HUES6 (cell line): Measurements from ENCODE around the gene DNAJB13.
"Not testable (repeated sequence)": the region's sequence is repeated elsewhere in the genome, so short reads cannot be mapped to it uniquely, and the experiment has no call there.

ENCODE experiments used
- H3K27ac ChIP-seq: 2 replicates; pipeline ENCODE4 v1.7.0; 2013; ENCODE audit warnings: low read depth, mild to moderate bottlenecking, low read length, inconsistent platforms
- H3K27me3 ChIP-seq: 2 replicates; pipeline ENCODE4 v1.6.1; 2013; ENCODE audit warnings: low read length; ENCODE audit not compliant: control insufficient read depth, insufficient read depth
- H3K36me3 ChIP-seq: 2 replicates; pipeline ENCODE4 v1.6.1; 2013; ENCODE audit warnings: low read length; ENCODE audit not compliant: control insufficient read depth, insufficient read depth
- H3K4me1 ChIP-seq: 2 replicates; pipeline ENCODE4 v1.6.1; 2013; ENCODE audit warnings: low read length; ENCODE audit not compliant: control insufficient read depth, insufficient read depth
- H3K4me3 ChIP-seq: 2 replicates; pipeline ENCODE4 v1.5.1; 2013; ENCODE audit warnings: low read depth, low read length
- H3K9ac ChIP-seq: one replicate; pipeline ENCODE4 v1.6.1; 2013; ENCODE audit warnings: mild to moderate bottlenecking, low read length
- H3K9me3 ChIP-seq: 2 replicates; pipeline ENCODE4 v1.6.1; 2013; ENCODE audit warnings: low read depth, low read length; ENCODE audit not compliant: control insufficient read depth, insufficient read depth

The DNAJB13 gene

DNA sequence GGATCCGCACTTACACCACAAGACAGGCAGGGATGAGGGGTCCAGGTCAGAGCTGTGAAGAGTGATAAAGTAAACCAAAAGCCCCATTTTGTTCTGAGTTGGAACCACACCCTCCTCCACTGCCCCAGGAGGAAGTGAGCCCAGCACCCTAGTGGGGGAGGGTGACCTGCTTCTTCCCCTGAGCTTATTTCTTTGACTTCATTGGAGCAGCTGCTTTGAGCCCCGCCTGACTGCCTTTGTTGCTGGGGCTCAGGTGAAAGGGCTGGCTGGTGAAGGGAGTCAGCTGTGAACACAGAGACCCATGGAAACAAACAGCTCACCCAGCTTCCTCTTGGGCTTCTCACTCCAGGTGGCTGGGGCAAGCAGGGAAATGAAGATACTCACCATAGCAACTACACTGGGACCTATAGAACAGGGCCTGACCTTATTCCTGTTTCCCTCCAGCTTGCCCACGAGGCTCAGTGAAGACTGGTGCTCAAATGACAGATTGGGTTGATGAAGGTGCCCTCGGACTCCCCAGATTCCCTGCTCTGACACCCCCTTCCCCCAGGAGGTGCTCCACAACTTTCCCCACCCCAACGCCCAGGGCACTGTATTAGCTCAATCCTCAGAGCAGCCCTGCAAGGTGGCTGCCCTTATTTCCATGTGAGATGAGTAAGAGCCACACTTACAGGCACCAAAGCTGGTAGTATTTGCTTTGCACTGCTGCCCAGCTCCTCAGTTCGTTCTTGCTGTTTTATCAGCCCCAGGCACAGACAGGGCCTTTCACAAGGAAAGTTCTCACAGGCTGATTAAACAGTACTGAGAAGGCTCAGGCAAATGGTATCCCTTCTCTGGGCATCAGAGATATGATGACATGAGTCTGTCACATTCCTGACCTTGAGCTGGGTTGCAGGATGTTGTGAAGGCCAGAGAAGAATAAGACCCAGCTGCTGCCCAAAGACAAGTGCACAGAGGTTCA is 29.5 kb downstream of the DNAJB13 start:
- no peaks in the 10 kb centered on the region for H3K27me3 ChIP-seq
- H3K9ac ChIP-seq, result no peak overlapping the region
- H3K4me3 ChIP-seq, result no peak overlapping the region
- H3K27ac ChIP-seq, result no peak overlapping the region
- H3K9me3 ChIP-seq, result no peaks in the 10 kb centered on the region
- peaks cover 56% of the 10 kb centered on the region for H3K36me3 ChIP-seq
- peaks cover 30% of the 10 kb centered on the region for H3K4me1 ChIP-seq

DNA sequence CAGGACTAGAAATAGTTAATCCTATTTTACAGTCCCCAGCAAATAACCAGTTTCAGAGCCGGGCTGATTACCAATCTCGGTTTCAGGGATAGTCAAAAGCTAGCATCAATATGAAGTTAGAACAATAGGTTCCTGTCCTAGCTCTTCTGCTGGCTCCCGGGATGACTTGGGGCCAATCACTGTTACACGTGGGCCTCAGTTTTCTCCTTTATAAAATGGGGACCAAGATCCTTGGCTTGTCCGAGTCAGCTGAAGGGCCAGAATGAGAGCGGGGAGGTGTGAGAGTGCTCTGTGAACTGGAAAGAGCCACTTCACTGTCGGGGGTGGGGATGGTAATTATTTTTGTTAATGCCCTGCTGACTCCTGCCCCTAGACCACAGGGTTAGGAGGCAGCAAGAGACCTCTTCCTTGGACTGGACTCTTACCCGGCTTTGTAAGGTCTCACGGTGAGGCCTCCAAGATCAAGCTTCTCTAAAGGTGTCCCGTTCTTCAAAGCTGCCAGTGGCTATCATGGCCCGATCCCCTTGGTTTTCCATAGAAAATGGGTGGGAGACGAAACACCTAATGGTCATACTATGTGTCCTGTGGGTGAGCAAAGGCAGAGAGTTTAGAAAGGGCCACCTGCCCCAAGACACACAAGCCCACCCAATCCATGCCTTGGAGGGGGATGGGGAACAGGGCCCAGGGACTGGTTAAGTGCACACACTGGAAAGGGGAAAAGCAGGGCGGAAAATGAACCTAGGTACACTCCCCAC is 30.4 kb downstream of the DNAJB13 start:
- Histone ChIP-seq H3K9me3 (no peaks in the 10 kb centered on the region), H3K9ac (peak overlapping the region; percentile 87), H3K4me3 (peak overlapping the region; percentile 93), H3K4me1 (peaks cover 30% of the 10 kb centered on the region), H3K36me3 (peaks cover 47% of the 10 kb centered on the region), H3K27me3 (no peaks in the 10 kb centered on the region), H3K27ac (no peak overlapping the region)

DNA sequence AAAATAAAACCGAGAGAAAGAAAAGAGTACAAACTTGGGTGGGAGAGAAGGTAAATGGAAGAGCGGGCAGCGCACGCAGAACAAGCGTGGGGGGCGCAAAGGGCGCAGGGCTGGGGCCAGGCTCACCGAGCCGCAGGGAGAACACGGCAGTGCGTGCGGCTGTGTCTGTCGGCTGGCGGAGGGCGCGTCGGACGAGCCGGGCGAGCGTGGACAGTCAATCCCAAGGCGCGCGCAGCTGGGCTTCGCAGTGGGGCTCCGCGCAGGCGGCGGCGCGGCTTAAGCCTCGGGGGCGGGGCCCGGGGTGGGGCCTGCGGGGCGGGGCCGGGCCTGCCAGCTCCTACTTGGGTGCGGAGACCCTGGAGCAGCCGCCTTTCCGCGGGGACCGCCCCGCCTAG is 31.8 kb downstream of the DNAJB13 start, which contains the start of gene UCP2:
Gene UCP2 (minus strand): TSS at position 249 of the 395 bp plus-strand sequence. CDS start 4,465 bp downstream, outside the sequence.
- Histone ChIP-seq H3K36me3 (peaks cover 33% of the 10 kb centered on the region), H3K27ac (peak within 1 kb of the TSS; percentile 80; the same call in 1 of the 2 replicates), H3K27me3 (no peaks in the 10 kb centered on the region), H3K4me1 (peaks cover 30% of the 10 kb centered on the region), H3K4me3 (peak within 1 kb of the TSS; percentile 93), H3K9me3 (no peaks in the 10 kb centered on the region), H3K9ac (peak within 1 kb of the TSS; percentile 90)

DNA sequence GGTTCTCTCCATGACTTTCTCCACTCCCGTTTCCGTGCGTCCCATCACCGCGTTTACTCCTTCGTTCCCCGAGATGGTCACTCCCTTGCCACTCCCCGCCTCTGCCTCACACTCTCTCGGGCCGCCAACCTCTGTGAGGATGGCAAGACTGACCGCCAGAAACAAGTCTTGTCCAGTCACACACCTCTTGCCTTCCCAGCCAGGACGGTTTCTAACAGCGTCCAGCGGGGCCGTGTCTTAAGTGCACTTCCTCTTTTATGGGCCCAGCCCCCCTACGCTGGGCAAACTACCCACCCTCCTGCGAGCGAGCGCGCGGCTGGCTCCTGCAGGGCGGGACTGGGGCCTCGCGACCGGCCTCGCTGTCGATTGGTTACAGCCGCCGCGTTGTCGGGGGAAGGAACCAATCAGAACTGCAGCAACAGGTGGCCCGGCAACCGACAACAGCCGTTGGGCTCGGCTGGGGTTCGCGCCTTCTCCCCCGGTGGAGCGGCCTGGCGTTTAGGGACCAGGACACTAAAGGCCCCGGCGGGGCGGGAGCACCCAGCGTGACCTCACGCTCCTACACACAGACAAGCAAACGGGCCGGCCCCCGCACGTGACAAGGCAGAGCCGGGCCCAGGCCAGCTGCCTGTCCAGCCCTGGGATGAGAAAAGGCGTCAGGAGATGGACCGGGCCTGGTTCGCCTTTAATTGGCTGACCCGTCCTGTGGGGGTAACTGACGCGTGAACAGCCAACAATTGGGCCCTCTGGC is 32.3 kb downstream of the DNAJB13 start:
- peak overlapping the region; percentile 90 for H3K9ac ChIP-seq
- H3K9me3 ChIP-seq, result no peaks in the 10 kb centered on the region
- H3K4me1 ChIP-seq, result peaks cover 30% of the 10 kb centered on the region
- peak overlapping the region; percentile 17; the same call in 1 of the 2 replicates for H3K27ac ChIP-seq
- peaks cover 28% of the 10 kb centered on the region for H3K36me3 ChIP-seq
- no peaks in the 10 kb centered on the region for H3K27me3 ChIP-seq
- H3K4me3 ChIP-seq, result peak overlapping the region; percentile 93

DNA sequence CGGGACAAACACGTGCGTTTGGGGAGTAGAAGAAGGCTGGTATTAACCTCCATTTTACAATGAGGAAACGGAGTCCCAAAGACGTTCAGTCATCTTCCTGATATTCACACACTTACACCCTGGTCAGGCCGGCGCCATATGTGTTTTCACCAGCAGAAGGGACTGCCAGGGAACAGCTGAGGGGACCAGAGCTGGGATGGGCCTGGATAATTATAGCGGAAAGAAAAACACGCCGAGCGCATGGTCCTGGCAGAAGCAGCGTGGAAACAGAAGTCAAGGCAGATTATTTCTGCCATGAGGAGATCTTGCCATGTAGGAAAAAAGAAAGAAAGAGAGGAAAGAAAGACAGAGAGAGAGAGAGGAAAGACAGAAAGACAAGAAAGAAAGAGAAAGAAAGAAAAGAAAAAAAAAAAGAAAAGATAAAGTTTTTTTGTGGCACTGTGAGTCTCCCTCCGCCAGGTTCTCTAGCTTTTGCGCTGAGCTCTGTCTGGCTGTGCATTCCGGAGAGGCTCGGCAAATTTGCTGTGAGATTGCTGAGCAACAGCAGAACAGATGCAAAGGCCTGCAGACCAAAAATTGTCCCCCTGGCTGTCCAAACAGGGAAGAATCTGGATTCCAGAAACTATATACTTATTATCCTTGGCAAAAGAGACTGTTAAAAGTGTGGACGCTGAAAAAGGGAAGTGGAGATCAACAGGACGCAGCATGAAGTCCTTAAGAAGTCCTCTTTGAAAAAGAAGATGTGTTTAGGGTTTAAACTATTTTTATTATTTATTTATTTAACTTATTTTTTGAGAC is 33.1 kb downstream of the DNAJB13 start:
- peaks cover 20% of the 10 kb centered on the region for H3K36me3 ChIP-seq
- H3K9me3 ChIP-seq, result no peaks in the 10 kb centered on the region
- H3K27me3 ChIP-seq, result no peaks in the 10 kb centered on the region
- H3K27ac ChIP-seq, result no peak overlapping the region
- H3K4me1 ChIP-seq, result peaks cover 30% of the 10 kb centered on the region
- peak overlapping the region; percentile 93 for H3K4me3 ChIP-seq
- H3K9ac ChIP-seq, result peak overlapping the region; percentile 32

DNA sequence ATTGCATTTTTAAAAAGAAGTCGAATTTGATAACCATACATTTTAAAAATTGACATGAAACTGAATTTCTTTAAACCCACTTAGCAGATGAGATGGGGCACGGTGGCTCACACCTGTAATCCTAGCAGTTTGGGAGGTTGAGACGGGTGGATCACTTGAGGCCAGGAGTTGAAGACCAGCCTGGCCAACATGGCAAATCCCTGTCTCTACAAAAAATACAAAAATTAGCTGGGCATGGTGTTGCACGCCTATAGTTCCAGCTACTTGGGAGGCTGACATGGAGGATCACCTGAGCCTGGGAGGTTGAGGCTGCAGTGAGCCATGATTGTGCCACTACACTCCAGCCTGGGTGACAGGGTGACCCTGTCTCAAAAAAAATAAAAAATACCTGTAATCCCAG is 34.8 kb downstream of the DNAJB13 start:
- H3K4me3 ChIP-seq, H3K36me3 ChIP-seq, H3K9ac ChIP-seq, H3K9me3 ChIP-seq, H3K27ac ChIP-seq, H3K27me3 ChIP-seq: not testable (repeated sequence)
- peaks cover 21% of the 10 kb centered on the region for H3K4me1 ChIP-seq

DNA sequence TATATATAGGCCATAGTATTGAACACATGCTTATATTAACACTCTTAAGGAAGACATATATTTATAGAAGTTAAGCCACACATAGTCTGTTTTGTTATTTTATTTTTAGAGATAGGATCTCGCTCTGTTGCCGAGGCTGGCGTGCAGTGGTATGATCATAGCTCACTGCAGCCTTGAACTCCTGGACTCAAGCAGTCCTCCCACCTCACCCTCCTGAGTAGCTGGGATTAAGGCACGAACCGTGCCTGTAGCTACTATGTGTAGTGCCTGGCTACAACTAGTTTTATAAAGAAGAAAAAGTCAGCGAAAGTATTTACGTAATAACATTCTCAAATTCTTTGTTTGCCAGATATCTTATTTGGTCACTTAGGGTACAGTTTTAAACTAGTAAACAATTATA is 37.4 kb downstream of the DNAJB13 start:
- Histone ChIP-seq H3K9me3 (no peaks in the 10 kb centered on the region), H3K9ac (no peak overlapping the region), H3K4me1 (peaks cover 7% of the 10 kb centered on the region)

DNA sequence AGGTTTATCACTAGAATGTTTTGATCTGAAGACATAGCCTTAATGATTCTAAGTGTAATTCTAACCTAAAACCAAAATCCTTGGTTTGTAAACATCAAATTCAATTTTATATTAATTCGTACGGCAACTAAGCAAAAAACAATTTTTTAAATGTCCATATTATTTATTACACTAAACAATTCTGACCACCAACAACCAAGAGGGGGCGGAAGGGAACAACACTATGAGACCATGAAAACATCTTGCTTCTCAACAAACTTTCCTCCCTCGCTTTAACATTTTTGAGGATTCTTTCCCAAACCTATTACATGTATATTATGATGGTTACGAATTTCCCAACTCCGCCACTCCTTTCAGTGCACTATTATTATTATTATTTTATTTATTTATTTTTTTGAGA is 38.3 kb downstream of the DNAJB13 start:
- H3K9me3 ChIP-seq, result no peaks in the 10 kb centered on the region
- H3K4me1 ChIP-seq, result no peaks in the 10 kb centered on the region
- no peak overlapping the region for H3K27ac ChIP-seq
- H3K27me3 ChIP-seq, result no peaks in the 10 kb centered on the region
- no peak overlapping the region for H3K4me3 ChIP-seq
- no peaks in the 10 kb centered on the region for H3K36me3 ChIP-seq
- no peak overlapping the region for H3K9ac ChIP-seq

More for the DNA sequence above, 37.4 kb downstream of the DNAJB13 start:
- Histone ChIP-seq H3K27ac (no peak overlapping the region), H3K27me3 (no peaks in the 10 kb centered on the region), H3K36me3 (no peaks in the 10 kb centered on the region), H3K4me3 (no peak overlapping the region)

DNA sequence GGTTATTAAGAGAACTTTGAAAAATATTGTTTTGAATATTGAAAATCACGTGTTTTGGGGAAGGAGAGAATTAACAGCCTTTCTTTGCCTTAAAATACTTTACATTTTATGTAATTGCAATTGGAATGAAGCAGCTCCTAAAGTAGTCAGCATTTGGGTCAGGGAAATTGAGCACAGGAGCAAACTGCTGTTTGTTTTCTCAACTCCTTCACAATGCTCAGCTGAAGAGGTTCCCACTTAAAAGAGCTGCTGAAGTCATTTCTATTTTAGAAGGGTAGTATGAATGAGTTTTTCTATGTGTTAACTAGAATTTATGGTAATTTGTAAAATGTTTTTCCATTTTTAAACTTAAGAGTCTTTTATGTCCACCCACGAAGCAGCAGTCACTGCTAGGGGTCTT is 39.9 kb downstream of the DNAJB13 start:
- Histone ChIP-seq H3K4me1 (no peaks in the 10 kb centered on the region), H3K27me3 (no peaks in the 10 kb centered on the region), H3K4me3 (no peak overlapping the region), H3K27ac (no peak overlapping the region), H3K36me3 (no peaks in the 10 kb centered on the region), H3K9me3 (no peaks in the 10 kb centered on the region), H3K9ac (no peak overlapping the region)

DNA sequence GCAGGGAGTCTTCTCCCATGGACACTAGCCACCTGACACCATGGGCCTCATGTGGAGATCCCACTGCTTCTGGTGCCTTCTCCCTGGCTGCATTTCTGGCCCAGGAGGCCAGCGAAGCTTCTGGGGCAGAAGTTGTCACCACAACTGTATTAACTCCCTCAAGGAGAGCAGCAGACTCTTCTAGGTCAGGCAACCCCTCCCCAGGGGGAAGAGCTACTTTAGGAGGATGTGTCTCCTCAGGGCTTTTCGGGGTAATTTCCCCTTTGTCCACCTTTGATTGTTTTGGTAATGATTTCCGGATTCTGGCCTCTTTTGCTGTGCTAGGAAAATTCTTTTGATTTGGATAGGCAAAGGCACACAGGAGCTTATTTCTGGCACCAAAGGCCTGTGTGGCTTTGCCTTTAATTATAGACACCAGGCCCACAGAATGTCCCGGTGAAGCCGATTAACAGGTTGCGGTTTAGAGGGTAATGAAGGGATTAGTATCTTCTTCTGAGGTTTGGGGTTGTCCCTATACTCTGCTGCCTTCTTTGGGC is 40.7 kb downstream of the DNAJB13 start:
- no peak overlapping the region for H3K9ac ChIP-seq
- no peak overlapping the region for H3K27ac ChIP-seq
- no peaks in the 10 kb centered on the region for H3K27me3 ChIP-seq
- H3K9me3 ChIP-seq, result no peaks in the 10 kb centered on the region
- no peaks in the 10 kb centered on the region for H3K4me1 ChIP-seq
- no peaks in the 10 kb centered on the region for H3K36me3 ChIP-seq
- H3K4me3 ChIP-seq, result no peak overlapping the region
